HG03575 (cell line): ENCODE measurements around the gene NAA25.
"Not testable (repeated sequence)": the region's sequence is repeated elsewhere in the genome, so short reads cannot be mapped to it uniquely, and the experiment has no call there.

Source experiments
- ATAC-seq: cut with Tn5 transposase; IDR thresholded peaks from one replicate; pipeline ENCODE4 v1.9.1; 2021; ENCODE audit not compliant: unreplicated experiment, insufficient number of reproducible peaks, low FRiP score; ENCODE audit errors: extremely low read depth

The NAA25 gene

DNA sequence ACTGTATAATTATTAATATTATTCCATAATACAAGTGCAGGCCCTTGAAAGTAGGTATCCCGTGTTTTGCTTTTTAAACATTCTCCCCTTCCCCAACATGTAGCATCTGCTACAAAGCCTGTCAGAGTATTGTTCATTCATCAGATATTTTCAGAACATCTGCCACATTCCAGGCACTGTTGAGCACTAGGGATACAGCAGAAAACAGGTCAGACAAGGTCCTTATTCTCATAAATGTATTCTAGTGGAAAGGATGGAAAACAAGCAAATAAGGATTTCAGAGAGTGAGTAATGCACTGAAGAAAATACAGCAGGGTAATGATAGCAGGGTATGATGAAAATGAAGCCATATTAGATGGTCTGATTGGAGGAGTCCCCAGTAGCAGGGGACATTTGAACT is 91.5 kb downstream of the NAA25 start:
- ATAC-seq: no peak

DNA sequence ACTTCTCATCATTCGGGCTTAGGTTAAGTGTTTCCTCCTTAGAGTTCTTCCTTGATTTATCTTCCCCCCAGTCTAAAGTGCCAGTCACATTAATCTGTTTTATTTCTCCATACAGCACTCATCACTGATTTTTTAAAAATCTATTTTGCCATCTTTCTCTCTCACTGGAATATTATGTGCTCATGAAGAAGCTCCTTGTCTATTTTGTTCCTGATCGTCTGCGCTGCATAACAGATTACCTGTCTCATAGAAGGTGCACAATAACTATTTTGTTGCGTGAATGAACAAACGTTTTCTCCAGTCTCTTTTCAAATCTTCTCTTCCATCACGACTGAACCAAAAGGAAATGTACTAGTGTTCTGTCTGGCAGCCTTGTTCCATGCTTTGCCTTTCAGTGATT is 92.6 kb downstream of the NAA25 start:
- ATAC-seq: no peak

GRCh38 chr12:112013601-112014402 is 94.8 kb downstream of the NAA25 start:
- ATAC-seq: no peak

DNA sequence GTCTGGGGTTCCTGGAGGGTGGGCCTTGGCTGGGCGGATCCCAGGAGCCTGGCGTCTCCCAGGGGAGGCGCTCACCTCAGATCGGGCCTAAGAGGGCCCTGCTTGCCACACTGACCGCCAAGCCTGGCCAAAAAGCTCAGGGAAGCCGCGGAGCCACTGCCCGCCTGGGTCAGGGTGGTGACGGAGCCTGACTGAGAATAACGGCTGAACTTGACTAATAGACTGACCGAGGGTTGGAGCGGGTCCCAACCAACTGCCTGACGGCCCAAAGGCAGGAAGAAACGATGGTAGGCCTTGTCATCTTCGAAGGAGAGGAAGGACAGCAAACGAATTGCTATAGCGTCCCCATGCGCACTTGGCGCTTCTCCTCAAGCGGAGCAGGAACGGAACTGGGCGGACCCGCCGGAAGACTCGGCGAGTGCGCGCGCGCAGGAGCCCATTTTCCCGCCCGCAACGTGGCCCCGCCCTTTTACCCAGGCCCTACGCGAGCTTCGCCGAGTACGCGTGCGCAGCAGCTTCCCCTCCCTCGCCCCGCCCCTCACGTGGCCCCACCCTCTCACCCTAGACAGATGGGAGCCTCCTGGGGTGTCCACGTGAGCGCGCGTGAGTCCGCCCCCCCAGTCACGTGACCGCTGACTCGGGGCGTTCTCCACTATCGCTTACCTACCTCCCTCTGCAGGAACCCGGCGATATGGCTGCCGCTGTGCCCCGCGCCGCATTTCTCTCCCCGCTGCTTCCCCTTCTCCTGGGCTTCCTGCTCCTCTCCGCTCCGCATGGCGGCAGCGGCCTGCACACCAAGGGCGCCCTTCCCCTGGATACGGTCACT is 95.6 kb downstream of the NAA25 start, which contains the start of the genes ERP29 and TMEM116:
Gene ERP29 (plus strand): TSS at position 652 of the 826 bp plus-strand sequence. CDS start 40 bp downstream, at position 692.
Gene TMEM116 (minus strand): TSS at position 391 of the 826 bp plus-strand sequence. CDS start 7,895 bp downstream, outside the sequence.
- no peak for ATAC-seq

DNA sequence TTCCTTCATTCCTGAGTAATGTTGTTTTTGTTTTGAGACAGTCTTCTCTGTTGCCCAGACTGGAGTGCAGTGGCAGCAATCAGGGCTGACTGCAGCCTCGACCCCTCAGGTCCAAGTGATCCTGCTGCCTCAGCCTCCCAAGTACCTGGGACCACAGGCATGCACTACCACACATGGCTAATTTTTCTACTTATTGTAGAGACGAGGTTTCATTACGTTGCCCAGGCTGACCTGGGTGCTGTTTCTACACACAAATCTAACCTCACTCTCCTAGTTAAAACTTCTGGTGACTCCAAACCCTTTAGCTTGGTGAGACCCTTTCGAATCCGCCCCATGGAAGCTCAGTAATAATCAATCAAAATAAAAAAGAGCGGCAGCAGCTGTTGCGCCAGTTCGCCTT is 96.9 kb downstream of the NAA25 start:
- no peak for ATAC-seq

DNA sequence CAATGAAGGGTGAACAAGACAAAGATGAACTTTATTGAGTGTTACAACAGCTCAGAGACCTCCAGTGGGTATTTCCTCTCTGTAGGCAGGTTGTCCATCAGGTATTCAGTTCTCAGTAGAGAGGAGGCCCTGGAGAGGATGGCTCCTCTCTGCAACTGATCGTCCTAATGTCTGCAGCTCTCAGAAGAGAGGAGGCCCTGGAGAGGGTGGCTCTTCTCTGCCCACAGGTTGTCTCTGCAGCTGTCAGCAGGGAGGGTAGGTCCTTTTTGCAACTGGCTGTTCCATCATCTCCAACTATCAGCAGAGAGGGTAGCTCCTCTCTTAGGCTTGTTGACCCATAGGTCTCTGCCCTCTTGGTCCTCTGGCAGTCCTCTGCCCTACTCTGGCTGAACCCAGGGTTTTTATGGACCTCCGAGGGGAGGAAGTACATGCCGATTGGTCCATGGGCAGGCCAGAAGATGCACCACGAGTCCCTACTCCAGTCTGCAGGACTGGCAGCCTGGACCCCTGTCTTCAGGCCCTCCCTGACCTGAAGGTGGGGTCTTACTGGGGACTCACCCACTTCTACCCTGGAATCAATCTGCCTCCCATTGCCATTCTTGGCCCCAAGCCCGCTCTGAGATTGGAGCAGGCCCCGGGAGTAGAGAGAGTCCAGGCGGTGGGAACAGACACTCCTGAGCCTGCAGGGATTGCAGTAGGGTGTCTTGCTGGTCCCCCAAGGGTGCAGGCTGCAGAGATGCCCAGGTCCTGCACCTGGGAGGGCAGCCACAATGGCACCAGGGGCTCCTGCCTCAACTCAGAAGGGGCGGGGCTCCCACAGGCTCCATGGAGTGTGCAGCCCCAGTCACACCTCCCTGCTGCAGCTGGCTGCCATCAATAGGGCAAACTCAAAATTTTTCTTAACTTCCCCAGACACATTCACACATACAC is 97.9 kb downstream of the NAA25 start:
- ATAC-seq: no peak

GRCh38 chr12:112009596-112009995 is 99.0 kb downstream of the NAA25 start:
- ATAC-seq: not testable (repeated sequence)

DNA sequence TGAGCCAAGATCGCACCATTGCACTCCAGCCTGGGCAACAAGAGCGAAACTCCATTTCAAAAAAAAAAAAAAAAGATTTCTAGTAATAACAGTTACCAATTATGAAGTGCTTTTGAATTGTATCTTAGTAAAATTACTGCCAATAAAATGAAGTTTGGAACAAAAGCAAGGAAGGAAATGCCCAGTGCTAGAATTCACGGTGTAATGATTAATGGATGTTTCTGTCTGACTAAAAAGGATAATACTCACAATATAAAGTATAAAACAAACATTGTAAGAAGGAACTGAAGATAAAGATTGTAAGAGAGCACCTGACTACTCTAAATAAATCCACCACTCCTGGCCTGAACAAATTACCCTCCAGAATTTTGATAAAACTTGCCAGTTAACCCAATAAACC is 99.7 kb downstream of the NAA25 start:
- no peak for ATAC-seq

- no peak for ATAC-seq
These were observed 100.6 kb downstream of the NAA25 start for GRCh38 chr12:112007945-112008344.

- no peak for ATAC-seq
These were observed 102.9 kb downstream of the NAA25 start for GRCh38 chr12:112005419-112006395.

DNA sequence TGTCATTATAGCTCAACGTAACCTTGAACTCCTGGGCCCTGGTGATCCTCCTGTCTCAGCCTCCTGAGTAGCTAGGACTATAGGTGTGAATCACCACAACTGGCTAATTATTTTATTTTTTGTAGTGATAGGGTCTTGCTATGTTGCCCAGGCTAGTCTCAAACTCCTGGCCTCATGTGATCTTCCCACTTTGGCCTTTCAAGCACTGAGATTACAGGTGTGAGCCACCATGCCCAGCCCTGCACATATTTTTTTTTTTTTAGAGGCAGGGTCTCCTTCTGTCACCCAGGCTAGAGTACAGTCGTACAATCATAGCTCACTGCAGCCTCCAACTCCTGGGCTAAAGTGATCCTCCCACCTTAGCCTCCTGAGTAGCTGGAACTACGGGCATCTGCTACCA is 104.5 kb downstream of the NAA25 start:
- ATAC-seq: no peak

DNA sequence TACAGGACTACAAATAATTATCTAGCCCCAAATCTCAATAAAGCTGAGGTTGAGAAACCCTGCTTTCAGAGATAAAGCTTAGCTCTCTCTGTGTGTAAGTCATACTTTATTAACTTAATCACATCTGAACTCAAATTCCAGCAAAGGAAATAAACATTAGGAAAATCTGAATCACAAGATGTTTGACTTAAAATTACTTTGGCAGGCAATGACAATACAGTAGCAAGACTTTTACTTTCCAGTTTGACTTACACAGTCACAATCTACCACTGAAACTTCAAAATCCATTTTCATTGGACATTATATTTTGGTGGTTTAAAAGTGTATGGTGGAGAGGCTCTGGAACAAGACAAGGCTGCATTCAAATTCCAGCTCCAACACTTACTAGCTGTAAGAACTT is 107.0 kb downstream of the NAA25 start:
- ATAC-seq: no peak

DNA sequence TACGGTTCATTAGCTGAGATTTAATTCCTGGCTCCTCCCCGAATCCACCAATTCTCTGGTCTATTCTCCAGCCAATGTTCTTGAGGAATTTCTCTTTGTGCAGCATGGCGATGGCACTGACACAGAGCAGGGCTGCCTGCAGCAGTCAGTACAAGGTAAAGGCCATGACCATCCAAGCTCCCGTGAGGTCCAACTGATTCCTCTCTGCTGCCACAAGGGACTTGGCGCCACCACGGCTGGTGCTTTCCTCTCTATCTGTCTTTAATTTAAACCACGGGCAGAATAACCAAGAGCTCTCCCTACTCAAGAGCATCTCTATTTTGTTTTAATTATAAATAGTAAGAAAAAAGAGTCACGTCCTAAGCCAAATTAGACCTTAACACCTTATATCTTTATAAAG is 107.8 kb downstream of the NAA25 start:
- ATAC-seq: no peak

GRCh38 chr12:111999129-111999528 is 109.5 kb downstream of the NAA25 start:
- not testable (repeated sequence) for ATAC-seq

GRCh38 chr12:111998015-111998414 is 110.6 kb downstream of the NAA25 start:
- ATAC-seq: no peak

GRCh38 chr12:111997300-111997699 is 111.3 kb downstream of the NAA25 start:
- no peak for ATAC-seq

DNA sequence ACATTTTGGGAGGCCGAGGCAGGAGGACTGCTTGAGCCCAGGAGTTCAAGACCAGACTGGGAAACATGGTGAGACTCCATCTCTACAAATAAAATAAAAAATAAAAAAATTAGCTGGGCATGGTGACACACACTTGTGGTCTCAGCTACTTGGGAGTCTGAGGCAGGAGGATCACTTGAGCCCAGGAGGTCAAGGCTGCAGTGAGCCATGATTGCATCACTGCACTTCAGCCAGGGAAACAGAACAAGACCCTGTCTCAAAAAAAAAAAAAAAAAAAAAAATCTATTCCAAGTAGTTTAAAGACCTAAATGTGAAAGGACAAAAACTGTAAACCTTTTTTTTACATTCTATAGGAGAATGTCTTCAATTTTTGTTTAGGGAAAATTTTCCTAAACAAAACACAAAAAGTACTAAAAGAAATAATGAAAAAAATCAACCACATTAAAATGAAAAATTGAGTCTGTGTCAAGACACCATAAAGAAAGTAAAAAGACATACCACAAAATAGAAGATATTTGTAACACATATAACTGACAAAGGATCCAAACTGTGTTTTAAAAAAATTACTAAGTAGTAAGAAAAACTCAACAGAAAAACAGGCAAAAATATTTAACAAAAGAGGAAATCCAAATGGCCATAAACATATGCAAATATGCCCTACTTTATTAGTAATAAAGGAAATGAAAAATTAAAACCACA is 112.7 kb downstream of the NAA25 start:
- ATAC-seq: no peak
